Muscle of leg (tissue), 11 donors: ENCODE results near the gene DENND5A. TPM values are rescaled to one million over a fixed set of nuclear protein-coding genes. Genes with fewer than 3 reads are reported as not detected.
"Not testable (repeated sequence)": the region's sequence is repeated elsewhere in the genome, so short reads cannot be mapped to it uniquely, and the experiment has no call there.

ENCODE experiments used
- DNase-seq: peaks from one replicate; pipeline ENCODE4 v3.0.0; 2013
- H3K27ac ChIP-seq: one replicate; pipeline ENCODE4 v1.5.1; 2013; ENCODE audit warnings: mild to moderate bottlenecking, low read length, control low read depth
- H3K27me3 ChIP-seq: one replicate; pipeline ENCODE4 v1.6.1; 2013; ENCODE audit warnings: low read length; ENCODE audit not compliant: control insufficient read depth, insufficient read depth
- H3K36me3 ChIP-seq: one replicate; pipeline ENCODE4 v1.6.1; 2013; ENCODE audit warnings: low read length; ENCODE audit not compliant: control insufficient read depth, insufficient read depth
- H3K4me1 ChIP-seq: one replicate; pipeline ENCODE4 v1.6.1; 2013; ENCODE audit warnings: low read length; ENCODE audit not compliant: control insufficient read depth, insufficient read depth
- H3K4me3 ChIP-seq: one replicate; pipeline ENCODE4 v1.5.1; 2013; ENCODE audit warnings: low read length, control low read depth
- H3K9me3 ChIP-seq: replicated peaks from 2 replicates; pipeline ENCODE4 v1.6.1; 2013; ENCODE audit warnings: low read depth, low read length; ENCODE audit not compliant: control insufficient read depth
- WGBS: methylation state at CpG from one replicate; pipeline ENCODE4 v1.1.5; 2013; ENCODE audit warnings: missing lambda C conversion rate; ENCODE audit not compliant: insufficient coverage; 5-methylcytosine and 5-hydroxymethylcytosine counted together
- polyA plus RNA-seq, 8 donors: library from polyadenylated mRNA; unstranded; fragments of 120-200 nt; gene quantifications; one replicate each; pipeline versions ENCODE4 v1.2.1 to v1.2.3, GENCODE V29; 2013; ENCODE audit warnings: inconsistent platforms in 1 of 8, low replicate concordance in 1 of 8; ENCODE audit not compliant: insufficient read length in 8 of 8, insufficient read depth in 1 of 8
- total RNA-seq: library from RNA; stranded (reverse); fragments of 120-200 nt; gene quantifications from one replicate; pipeline ENCODE4 v1.2.4, GENCODE V29; 2013

The DENND5A gene
- total and polyA plus RNA-seq, 9 donors: 49.7 to 93.0 (median 71.0) TPM

DNA sequence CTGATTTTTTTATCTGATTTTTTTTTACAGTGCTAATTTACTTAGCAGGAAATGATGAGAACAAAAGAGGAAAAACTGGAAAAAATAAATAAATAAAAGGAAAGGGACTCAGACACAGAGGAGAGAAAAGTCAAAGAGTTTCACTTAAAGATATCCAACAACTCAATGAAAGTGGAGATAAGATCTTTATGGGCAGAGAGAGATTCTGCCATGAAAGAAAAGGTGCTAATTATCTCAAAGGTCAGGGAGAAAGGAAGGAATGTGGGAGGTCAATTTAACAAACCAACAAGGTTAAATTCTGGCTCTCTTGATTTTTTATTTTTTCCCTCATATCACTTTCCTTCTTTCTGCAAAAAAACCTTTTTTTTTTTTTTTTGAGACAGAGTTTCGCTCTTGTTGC, 86.0 kb downstream of the DENND5A start:
- Histone ChIP-seq H3K9me3 (no peaks in the 10 kb centered on the region), H3K36me3 (peaks cover 40% of the 10 kb centered on the region), H3K4me1 (no peaks in the 10 kb centered on the region), H3K27ac (no peak overlapping the region), H3K4me3 (no peak overlapping the region), H3K27me3 (no peaks in the 10 kb centered on the region)
- no peak for DNase-seq
- no CpG with 5 or more reads among the region's 1 CpG for WGBS

DNA sequence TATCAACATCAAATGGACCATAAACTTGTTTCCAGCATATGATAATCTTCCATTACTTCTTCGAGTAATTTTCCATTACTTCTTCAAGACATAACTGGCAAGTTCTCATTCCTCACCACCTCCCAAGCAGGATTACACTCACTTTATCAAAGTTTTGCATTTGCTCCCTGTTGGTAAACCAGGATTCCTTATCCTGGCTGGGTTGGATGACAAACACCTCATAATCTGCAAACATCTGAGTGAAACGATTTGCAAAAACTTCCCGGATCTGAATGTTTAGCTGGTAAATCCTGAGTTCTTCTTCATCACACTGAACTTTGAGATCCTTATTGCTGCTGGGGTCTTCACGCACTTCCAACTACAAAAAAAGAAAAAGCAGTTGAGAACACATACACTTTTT, 86.4 kb downstream of the DENND5A start:
- H3K4me1 ChIP-seq: no peaks in the 10 kb centered on the region
- no peak overlapping the region for H3K27ac ChIP-seq
- DNase-seq: no peak
- peaks cover 40% of the 10 kb centered on the region for H3K36me3 ChIP-seq
- H3K4me3 ChIP-seq: no peak overlapping the region
- H3K27me3 ChIP-seq: no peaks in the 10 kb centered on the region
- no peaks in the 10 kb centered on the region for H3K9me3 ChIP-seq
- 73% methylated on average over 3 of the region's 4 CpGs for WGBS

DNA sequence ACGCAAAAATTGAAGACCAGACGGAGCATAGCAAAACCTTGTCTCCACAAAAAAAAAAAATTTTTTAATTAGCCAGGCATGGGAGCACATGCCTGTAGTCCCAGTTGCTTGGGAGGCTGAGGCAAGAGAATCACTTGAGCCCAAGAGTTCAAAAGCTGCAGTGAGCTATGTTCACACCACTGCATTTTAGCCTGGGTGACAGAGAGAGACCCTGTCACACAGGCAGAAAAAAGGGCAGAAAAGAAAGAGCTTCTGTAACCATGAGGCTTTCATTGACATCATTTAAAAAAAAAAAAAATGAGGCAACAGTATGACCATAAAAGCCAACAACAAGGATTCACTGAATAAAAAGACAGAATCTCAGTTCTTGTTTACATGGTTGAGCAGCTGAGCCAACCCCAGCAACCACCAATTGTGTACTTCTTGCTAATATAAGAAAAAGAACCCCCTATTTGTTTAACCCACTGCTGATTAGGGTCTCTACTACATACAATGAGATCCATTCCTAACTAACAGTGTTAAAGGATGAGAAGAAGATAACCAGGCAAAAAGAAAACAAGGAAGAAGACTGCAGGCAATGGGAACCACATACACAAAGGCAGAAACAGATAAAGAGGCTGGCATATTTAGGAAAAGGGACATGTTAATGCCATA, 87.6 kb downstream of the DENND5A start:
- no peaks in the 10 kb centered on the region for H3K27me3 ChIP-seq
- no peak for DNase-seq
- H3K4me1 ChIP-seq: no peaks in the 10 kb centered on the region
- H3K36me3 ChIP-seq: peaks cover 45% of the 10 kb centered on the region
- H3K27ac ChIP-seq: no peak overlapping the region
- no CpG with 5 or more reads among the region's 2 CpGs for WGBS
- H3K4me3 ChIP-seq: no peak overlapping the region
- no peaks in the 10 kb centered on the region for H3K9me3 ChIP-seq

DNA sequence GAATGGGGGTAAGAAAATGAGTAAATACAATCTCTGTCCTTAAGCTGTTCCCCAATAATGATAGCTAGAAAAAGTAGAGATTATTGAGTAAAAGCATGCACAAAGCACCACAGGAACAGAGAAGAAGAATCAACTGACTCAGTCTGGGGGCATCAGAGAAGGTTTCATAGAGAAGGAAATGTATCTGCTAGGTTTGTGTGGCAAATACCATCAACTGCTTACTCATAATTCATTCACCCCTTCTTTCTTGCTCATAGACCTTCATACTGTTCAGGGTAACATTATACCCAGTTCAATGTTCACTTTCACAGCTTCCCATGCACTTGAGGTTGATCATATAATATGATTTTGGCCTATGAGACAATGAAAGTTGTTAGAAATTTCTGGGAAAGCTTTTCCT, 88.6 kb downstream of the DENND5A start:
- Histone ChIP-seq H3K27ac (no peak overlapping the region), H3K9me3 (no peaks in the 10 kb centered on the region), H3K27me3 (no peaks in the 10 kb centered on the region), H3K36me3 (peaks cover 53% of the 10 kb centered on the region), H3K4me3 (no peak overlapping the region), H3K4me1 (no peaks in the 10 kb centered on the region)
- DNase-seq: no peak

DNA sequence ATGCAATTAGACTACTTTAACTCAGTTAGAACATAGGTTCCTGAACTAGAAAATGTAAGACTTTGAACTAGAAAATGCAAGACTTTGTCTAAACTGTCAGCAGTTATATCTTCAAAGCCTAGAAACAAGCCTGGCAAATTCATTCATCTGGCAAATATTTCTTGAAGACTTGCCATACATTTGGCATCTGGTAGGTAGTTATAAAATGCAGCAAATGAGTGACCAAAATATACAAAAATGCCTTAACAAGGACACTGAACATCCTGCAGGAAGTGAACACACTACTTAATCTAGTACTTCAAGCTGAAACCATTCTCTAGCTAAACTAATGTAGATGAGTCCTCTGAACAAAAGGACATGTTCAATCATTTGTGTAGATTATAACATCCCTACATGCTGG, 89.0 kb downstream of the DENND5A start:
- H3K27ac ChIP-seq: no peak overlapping the region
- H3K4me3 ChIP-seq: no peak overlapping the region
- no peaks in the 10 kb centered on the region for H3K9me3 ChIP-seq
- no peaks in the 10 kb centered on the region for H3K27me3 ChIP-seq
- peaks cover 54% of the 10 kb centered on the region for H3K36me3 ChIP-seq
- no peak for DNase-seq
- H3K4me1 ChIP-seq: no peaks in the 10 kb centered on the region

DNA sequence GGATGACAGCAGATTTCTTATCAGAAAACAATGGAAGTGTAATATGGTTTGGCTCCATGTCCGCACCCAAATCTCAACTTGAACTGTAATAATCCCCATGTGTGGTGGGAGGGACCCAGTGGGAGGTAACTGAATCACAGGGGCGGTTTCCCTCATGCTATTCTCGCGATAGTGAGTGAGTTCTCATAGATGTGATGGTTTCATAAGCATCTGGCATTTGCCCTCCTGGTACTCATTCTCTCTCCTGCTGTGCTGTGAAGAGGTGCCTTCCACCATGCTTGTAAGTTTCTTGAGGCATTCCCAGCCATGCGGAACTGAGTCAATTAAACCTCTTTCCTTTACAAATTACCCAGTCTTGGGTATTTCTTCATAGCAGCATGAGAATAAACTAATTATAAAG, 92.8 kb downstream of the DENND5A start:
- peaks cover 45% of the 10 kb centered on the region for H3K36me3 ChIP-seq
- no peak for DNase-seq

DNA sequence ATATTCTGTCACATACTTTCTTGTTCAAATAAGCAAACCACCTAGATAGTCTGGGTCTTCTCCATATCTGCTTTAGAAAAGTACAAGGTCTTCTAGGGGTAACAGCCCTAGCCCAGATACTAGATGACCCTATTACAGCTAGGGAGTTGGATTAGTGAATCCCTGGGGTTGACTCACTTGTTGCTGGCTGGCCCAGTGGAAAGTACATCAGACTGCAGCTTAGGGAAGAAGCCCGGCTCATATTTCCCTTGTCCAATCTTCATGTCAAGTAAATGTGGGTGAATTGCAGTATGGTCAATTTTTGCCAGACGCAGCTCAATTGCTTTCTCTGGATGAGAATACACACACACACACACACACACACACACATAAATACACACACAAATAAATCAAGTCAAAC, 94.7 kb downstream of the DENND5A start:
- H3K27ac ChIP-seq: no peak overlapping the region
- DNase-seq: no peak
- H3K9me3 ChIP-seq: no peaks in the 10 kb centered on the region
- no CpG with 5 or more reads among the region's 2 CpGs for WGBS
- H3K4me3 ChIP-seq: no peak overlapping the region
- no peaks in the 10 kb centered on the region for H3K4me1 ChIP-seq
- H3K27me3 ChIP-seq: no peaks in the 10 kb centered on the region
- peaks cover 38% of the 10 kb centered on the region for H3K36me3 ChIP-seq

More for the DNA sequence above, 92.8 kb downstream of the DENND5A start:
- H3K9me3 ChIP-seq: no peaks in the 10 kb centered on the region
- WGBS: no CpG with 5 or more reads among the region's 5 CpGs
- H3K27me3 ChIP-seq: no peaks in the 10 kb centered on the region
- H3K4me3 ChIP-seq: no peak overlapping the region
- no peaks in the 10 kb centered on the region for H3K4me1 ChIP-seq
- H3K27ac ChIP-seq: no peak overlapping the region

DNA sequence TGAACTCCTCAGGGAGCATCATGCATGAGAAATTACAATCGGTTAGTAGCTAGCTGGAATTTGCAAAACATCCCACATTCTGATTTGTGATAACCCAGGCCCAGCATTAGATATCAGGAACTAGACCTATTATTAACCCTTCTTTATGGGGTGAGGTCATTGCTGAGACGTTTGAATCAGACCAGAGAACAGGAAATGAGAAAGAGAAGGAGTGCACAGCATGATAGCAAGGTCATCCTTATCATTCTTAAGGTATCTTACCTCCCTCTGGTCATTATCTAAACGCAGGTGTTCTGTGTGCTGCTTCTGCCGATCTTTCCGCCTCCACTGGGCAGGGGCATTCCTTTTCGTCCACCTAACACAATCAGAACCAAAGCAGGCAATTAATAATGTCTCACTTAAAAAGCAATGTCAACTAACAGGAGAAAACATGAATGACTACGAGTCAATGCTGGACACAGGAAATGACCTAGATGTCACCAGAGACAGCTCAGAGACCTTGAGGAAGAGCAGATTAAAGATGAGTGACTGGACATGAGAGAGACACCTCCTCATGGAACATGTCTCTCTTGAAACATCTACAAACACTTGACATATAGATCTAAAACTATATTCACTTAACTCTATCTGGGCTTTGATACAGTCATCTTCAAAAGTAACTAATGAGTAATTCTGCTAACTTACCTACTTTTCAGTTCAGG, 95.4 kb downstream of the DENND5A start:
- Histone ChIP-seq H3K27me3 (no peaks in the 10 kb centered on the region), H3K9me3 (no peaks in the 10 kb centered on the region), H3K4me3 (no peak overlapping the region), H3K27ac (no peak overlapping the region), H3K36me3 (peaks cover 43% of the 10 kb centered on the region), H3K4me1 (no peaks in the 10 kb centered on the region)
- 60% methylated on average over 1 of the region's 7 CpGs for whole genome bisulfite sequencing
- DNase-seq: no peak

DNA sequence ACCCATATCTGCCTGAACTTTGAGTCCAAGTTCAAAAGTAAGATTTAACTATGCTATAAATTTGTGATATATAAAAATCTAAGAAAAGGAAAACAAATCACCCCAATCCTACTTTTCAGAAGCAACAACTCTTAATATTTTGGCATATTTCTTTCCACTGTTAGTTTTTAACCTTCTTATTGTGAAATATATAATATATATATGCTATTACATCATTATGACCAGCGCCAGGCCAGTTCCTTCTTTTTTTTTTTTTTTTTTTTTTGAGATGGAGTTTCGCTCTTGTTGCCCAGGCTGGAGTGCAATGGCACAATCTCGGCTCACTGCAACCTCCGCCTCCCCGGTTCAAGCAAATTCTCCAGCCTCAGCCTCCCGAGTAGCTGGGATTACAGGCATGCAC, 103.2 kb downstream of the DENND5A start:
- not testable (repeated sequence) for H3K9me3 ChIP-seq, DNase-seq, H3K27me3 ChIP-seq, H3K4me3 ChIP-seq, H3K4me1 ChIP-seq, H3K27ac ChIP-seq
- no CpG with 5 or more reads among the region's 6 CpGs for WGBS
- H3K36me3 ChIP-seq: peaks cover 36% of the 10 kb centered on the region

DNA sequence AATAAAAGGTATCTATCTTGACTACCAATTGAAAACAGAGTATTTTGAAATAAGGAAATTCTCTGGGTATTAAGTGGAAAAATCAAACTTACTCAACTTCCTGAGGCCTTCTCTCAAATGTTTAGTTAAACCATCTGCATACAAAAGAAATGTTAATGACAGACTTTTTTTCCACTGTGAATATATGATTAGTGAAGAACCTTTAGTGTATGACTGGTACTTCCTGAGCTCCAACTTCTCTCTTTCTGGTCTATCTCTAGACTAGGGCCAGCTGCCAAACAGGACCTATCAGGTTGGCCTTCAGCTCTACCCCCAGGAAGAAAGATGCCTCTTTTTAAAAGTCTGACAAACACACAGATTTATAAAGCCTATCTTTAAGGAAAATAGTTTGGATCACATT, 105.0 kb downstream of the DENND5A start:
- no peaks in the 10 kb centered on the region for H3K4me1 ChIP-seq
- no peak overlapping the region for H3K27ac ChIP-seq
- H3K4me3 ChIP-seq: no peak overlapping the region
- no peaks in the 10 kb centered on the region for H3K9me3 ChIP-seq
- no peaks in the 10 kb centered on the region for H3K27me3 ChIP-seq
- no peak for DNase-seq
- H3K36me3 ChIP-seq: peaks cover 36% of the 10 kb centered on the region

DNA sequence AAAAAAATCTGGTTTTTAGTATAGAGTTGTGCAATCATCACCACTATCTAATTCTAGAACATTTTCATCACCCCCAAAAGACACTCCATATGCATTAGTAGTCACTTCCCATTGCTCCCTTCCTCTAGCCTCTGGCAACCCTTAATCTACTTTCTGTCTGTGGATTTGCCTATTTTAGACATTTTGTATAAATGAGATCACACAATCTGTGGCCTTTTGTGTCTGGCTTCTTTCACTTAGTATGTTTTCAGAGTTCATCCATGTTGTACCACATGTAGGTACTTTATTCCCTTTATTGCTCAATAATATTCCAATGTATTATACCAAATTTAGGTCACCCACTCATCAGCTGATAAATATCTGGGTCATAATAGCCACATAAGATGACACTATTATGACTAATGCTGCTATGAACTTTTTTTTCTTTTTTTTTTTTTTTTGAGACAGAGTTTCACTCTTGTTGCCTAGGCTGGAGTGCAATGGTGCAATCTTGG, 106.2 kb downstream of the DENND5A start:
- H3K4me3 ChIP-seq: no peak overlapping the region
- H3K27ac ChIP-seq: no peak overlapping the region
- no peak for DNase-seq
- peaks cover 34% of the 10 kb centered on the region for H3K36me3 ChIP-seq
- H3K27me3 ChIP-seq: no peaks in the 10 kb centered on the region
- no peaks in the 10 kb centered on the region for H3K4me1 ChIP-seq
- H3K9me3 ChIP-seq: no peaks in the 10 kb centered on the region
